Activated CD8-positive, alpha-beta memory T cell treated with anti-CD3 and anti-CD28 coated beads, Interleukin-2, amount 50 U/mL, for 24 hours (primary cell): ENCODE data around the gene KCNMA1.

Experiments
- DNase-seq: peaks from one replicate; pipeline ENCODE4 v3.0.0-alpha.2; 2020; ENCODE audit errors: extremely low read depth

Gene KCNMA1

DNA sequence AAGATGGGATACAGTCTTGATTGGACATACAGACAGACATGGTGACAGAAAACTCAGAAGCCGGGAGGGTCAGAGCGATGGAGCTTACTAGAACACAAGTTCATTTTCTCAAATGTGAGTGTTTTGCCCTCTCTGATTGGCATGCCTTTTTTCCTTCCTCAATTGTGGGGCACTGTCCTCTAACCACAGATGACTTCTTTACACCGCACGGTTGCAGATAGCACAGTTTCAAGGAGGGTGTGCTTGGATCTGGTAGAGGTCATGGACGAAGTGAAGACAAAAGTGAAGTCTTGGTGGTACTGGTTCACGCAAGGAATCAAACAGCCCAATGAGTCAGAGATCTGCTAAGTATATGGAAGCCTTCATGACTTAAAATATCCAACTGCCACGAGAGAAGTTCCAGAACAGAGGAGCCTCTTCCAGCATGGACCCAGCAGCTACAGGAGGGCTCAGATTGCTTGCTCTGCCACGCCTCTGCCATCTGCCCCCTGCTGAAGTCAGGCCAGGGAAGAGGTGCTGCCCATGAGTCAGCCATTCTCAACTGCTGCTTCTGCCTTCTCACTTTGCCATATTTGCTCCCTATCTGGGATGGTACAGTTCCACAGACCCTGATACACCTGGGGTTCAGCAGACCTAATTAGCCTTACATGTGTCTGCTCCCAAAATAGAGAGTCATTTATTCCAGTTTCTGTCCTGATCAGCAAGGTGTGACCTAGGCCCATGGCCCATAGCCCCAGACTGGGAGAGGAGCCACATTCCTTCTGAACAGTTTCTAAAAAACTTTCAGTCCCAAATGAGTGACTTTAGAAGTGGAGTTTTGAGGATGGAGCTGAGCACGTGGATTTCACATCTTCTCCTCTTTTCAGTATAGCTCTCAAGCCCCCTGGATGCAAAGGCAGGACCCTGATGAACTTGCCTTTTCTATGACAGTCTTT lies 413.8 kb downstream of the KCNMA1 start:
- DNase-seq = no peak

DNA sequence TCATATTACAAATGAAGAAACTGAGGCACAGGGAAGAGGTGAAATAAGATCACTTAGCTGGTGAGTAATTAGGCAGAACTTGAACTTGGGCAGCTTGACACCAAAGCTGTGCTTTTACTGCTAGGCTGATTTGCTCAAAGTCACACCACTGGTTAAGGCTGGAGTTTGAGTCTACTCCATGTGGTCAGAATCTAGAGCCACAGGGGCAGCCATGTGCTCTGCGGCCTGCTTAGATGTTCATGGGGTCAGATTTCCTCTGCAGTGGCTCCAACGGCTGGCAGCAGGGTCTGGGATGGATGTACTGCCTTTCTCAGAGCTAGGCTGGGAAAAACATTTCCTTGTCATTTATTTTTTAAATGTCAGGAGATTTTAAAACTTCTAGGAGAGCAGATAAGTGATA lies 417.5 kb downstream of the KCNMA1 start:
- DNase-seq = no peak

DNA sequence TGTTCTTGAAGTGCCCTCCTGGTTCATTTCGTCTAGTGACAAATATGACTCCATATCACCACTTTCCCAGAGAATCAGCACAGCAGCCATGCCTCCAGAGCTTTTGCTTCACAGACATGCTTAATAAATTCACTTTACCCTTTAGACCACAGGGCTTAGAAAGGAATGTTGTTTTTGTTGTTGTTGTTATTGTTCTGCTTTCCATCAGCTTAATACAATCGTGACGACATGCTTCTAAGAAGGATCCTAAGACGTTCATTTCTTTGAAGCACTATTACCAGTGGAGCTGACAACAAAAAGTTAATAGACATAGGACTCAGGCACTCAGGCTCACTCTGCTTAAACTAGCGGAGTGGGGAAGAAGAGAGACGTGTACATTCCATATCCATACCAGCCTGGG lies 418.6 kb downstream of the KCNMA1 start:
- DNase-seq = no peak

DNA sequence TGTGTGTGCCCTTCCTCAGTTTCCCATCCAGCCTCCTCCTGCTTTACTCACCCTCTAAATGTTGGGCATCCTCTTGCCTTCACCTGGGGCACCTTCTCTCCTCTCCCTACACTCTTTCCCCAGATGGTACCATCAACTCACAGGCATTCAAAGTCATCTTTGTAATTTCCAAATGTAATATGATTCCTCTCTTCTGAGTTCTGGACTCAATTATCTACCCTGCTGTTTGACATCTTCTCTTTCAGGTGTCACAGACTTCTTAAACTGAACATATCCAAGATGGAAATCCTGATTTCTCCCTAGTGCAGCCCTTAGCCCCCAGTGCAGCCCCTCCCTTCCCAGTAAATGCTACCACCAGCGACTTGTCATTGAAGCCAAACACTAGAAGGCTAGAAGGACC lies 422.8 kb downstream of the KCNMA1 start:
- DNase-seq = no peak

DNA sequence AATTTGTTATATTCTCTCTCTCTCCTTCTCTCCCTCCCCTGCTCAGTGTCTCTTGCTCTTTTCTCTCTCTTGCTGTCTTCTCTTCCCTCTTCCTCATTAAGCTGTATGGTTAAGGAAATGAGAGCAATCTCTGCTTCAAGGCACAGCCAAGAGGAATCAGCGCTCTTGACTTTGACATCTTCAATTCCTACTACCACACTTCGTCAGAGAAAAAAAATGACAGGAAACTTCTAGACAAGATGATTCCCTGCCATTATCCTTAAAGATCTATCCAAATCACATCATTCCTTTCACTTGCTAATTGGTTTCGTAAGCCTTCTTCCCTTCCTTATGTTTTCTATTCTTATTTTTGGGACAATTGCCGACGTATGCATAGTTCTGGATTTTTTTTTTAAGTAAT lies 425.0 kb downstream of the KCNMA1 start:
- DNase-seq = no peak

DNA sequence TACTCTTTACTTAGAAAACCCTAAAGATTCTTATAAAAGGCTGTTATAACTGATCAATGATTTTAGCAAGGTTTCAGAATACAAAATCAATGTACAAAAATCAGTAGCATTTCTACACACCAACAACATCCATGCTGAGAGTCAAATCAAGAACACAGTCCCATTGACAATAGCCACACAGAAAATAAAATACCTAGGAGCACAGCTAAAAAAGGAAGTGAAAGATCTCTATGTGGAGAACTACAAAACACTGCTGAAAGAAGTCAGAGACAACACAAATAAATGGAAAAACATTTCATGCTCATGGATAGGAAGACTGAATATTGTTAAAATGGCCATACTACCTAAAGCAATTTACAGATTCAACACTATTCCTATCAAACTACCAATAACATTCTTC lies 427.0 kb downstream of the KCNMA1 start:
- no peak for DNase-seq

DNA sequence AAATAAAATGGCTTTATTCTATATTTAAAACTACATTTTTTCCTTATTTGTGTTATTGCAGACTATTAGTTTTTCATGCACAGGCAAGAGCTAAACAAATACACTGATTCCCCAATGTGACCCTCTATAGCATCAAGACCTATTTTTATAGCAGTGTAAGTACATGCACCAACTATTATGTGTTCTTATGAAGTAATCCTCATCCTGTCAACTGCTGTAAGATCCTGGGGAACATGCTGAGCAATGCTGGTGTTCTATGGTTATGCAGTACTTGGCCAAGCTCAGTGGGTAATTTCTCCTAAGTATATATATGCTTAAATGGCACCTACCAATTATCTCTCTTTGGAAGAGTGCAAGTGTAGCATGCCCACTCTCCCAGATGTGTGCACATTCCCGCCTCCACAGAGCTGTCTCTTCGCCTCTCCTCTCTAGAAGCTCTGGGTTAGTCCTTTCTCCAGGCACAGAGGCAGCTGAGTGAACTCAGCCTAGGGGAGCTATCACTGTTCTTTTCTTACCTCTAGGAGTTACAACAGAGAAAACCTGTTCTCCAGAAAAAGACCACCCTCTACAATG lies 428.8 kb downstream of the KCNMA1 start:
- no peak for DNase-seq

DNA sequence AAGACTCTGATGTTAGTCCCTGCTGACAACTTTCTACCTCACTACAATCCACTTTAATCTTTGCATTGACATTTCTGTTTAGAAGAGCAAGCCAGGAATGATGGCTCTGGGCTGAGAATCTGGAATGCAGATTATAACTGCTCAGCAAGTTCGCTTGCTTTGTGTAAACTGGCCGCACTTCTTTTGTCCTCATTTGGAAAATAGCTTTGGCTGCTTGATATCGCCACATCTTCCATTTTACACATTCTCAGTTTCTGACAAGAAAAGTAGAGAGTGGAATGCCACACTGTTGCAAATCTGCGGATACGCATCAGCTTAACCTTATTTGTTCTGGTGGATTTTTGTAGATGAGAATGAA lies 429.8 kb downstream of the KCNMA1 start:
- no peak for DNase-seq

DNA sequence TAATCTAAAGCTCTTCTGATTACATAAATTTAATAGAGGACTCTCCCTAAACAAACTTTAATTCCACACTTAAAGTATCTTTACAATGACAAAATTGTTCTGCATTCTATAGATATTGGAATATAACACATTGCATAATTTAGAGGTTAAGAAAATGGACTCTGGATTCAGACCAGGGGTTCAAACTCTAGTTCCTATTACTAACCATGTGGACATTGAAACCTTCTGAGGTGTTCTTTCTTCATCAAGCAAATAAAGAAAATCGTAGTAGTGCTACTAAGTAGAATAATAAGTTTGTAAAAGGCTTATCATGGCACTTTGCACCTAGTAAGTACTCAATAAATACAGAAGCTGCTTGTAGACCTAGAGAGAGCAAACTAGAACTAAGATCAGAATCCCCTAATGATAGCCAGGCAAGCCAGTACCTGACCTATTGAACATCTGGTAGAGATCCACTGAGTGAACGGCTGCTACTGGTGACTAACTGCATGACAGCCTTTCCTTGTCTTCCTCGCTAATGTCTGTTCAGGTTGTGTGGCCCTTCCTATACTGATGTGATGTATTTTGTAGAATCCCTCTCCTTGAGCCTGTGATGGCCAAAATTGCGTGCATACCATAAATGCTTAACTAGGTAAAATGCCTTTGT lies 430.3 kb downstream of the KCNMA1 start:
- no peak for DNase-seq

DNA sequence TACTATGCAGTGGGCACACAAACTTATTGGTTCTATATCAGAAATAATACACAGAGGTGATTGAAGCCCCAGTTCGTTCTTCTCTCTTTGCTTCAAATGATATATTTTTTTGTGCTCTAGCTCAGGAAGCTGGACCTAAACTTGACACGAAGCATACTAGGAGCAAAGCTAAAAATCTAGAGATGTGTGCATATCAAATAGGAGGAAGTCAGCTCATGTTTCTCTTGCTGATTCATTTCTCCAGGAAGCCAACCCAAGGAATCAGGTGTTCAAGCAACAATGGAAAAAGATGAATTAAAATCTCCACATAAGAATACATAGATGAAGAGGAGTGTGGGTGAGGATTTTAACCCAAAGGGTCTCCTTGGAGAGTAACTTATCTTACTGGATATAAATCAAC lies 432.5 kb downstream of the KCNMA1 start:
- DNase-seq = no peak

DNA sequence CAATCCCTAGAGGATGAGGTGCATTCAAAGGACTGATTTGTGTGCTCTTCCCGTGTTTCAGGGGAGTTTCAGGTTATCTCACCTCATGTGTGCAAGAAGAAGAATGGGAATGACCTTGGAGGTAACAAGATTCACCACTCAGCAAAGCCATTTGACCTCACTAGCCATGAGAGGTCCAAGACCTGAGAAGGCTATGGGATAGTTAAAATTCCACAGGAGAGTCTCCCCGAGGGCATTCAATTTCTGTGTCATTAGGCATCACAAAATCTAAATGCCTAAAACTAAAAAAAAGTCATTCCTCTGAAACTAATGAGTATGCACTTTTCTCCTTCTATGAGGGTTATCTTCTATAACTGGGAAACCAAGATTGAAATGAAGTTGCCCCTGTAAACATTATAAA lies 433.4 kb downstream of the KCNMA1 start:
- DNase-seq = no peak

DNA sequence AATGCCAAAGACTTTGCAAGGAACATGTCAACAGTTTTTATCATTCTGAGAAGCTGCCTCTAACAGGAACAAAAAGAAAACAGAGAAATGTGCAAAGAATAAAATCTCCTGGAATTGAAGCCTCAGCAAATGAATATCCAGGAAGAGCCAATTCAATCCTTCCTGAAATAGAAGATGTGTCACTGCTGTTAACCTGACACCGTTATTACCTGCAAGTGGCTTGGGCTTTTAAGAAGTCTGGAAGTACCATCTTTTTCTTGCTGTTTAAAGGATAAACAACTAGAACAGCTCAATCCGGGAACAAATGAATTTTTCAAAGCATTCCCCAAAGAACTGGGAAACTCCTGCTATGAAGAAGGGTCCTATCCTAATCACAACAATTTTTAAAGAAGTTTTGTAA lies 434.8 kb downstream of the KCNMA1 start:
- no peak for DNase-seq

DNA sequence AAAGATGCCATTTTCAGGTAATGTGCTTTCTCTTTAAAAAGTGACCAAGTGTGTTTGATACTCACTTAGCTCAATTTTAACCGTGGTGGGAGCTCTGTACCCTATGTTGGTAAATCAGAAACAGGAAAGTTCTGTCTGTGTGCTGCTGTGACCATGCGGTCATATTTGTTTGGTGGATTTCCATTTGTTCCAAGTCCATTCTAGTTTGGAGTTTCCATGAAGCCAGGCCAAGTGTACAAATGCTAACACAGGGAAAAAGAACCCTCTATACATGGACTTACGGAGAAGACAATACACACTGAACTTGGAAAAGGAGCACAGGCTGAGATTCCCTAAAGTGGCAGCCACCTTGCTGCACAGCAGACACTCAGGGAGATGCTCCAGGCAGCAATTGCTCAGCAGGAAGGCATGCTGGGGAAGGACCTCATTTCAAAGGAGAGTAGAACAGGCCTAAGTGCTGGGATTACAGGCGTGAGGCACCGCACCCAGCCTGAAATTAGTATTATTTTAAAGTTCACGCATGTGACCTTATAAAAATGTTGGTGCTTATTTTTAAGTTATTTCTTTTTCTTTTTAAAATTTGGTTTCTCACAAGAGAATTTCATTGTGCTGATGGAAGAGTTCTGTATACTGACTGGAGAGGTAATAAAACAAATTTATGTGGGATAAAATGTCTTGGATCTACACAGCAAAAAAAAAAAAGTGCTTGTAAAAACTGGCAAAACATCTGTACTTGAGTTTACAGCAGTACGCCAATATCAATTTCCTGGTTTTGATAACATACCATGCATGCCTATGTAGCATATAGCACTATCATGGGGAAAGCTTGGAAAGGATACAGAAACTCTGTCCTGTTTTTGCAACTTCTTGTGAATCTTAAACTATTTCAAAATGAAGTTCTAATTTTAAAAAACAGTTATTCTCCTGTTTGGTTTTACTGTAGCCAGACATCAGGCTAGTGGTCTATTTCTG lies 436.2 kb downstream of the KCNMA1 start:
- DNase-seq = no peak

DNA sequence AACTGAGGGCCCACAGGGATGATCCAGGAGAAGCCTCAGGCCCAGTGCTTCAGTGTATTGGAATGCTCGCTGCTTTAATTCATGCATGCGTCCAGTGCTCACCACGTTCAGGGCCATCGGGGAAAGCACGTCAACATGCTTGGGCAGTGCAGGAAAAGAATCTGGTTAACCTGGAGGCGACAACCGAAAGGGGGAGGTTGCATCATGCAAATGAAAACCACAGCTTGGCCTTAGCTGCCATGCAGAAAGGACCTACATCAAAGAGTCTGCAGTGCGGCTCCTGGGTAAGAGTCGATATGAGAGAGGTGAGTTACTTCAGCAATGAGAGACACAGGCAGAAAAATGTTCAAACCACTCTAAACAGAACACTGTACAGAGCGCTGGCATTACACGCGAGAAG lies 440.1 kb downstream of the KCNMA1 start:
- DNase-seq = no peak

DNA sequence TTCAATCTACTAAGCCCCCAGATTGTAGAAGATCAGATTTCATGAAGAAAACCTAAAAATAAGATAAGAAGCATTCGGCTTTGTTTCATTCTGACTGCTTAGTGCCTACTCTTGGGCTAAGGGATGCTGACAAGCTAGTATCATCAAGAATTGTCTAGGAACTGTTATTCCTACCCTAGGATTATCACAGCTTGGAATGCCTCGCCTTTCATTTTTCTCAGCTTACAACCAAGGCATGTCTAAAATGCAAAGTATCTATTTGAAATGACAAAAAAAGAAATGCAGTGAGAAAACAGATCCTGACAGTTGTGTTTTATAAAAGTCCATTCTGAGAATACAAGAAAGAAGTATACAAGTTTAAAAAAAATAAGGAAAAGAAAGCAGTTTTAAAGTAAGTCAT lies 441.0 kb downstream of the KCNMA1 start:
- DNase-seq = no peak

DNA sequence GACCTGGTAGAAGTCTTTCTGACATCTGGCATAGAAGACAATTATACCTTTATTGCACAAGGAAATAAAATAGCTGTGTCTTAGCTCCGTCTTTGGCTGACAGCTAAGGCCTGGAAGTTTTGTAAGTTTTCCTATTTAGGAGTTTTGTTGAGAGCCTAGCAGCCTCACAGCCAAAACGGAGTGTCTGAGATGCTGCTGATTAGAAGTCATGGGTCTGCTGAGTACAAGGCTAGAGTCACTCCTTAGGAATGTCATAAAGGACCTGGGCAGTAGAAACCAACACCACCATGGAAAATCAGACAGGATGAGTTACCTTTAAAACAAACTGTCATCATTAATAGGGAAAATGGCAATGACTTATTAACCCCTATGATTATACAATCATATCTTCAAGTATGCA lies 442.5 kb downstream of the KCNMA1 start:
- DNase-seq = no peak

DNA sequence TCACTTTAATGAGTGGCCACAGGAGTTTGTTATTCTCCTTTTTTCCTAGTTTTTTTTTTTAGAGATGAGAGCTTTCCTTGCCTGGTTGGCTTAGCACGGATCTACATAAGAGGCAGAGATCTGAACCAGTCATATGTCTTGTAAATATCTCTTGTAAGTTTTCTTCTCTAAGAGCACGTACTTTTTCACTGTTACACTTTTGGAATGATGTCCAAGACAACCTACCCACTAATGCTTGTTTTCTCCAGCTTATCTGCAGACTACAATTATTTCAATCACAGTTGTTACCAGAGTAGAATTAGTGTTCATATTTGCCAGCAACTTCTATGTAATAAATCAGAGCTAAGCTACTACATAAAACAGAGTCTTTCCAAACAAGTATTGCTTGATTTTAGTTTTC lies 444.6 kb downstream of the KCNMA1 start:
- no peak for DNase-seq

DNA sequence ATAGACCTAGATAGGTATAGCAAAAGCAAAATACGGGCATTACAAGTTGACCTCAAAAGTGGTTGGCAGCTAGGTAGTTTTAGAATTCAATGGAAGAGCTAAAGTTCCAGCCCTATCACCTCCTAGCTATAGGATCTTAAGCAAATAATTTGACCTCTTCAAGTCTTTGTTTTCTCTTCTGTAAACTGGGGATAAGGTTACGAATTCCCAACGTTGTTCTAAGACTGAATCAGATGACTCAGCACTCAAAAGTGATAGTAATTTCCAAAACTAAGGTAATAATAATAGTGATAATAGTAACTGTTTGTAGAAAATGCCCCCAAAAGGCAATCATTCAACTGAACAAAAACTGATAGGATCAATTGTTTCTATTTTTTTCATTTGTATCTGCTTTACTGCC lies 445.2 kb downstream of the KCNMA1 start:
- DNase-seq = no peak

DNA sequence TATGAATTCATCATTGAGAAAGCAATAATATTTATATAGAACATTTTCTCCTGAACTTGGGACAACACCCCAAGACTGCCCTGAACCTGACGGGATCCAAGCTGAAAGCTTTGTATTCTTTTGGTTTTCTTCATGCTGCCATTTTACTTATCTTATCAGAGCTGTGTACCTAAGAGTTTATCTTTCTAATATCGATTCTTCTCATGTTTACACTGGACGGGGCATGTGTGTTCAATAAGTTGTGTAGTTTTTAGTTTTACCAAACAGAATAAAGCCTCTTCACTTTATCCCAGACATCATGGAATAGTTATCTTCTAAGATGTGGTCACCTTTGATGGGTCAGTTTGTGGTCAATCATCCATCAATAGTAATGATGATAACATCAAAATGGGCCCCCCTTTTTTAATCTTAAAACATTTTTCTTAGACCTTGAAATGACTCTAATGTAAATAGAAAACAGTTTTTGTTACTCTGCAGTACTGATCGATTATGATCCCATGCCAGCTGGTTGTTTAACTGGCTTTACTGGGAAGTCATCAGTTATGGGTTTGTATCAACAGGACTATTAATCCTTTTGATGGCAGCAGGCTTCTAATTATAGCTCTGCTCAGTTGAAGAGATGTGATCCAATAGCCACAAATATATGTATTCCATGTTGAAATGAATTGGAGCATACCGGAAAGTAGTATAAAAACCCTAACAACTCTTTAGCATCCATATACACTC lies 446.1 kb downstream of the KCNMA1 start:
- DNase-seq = no peak

DNA sequence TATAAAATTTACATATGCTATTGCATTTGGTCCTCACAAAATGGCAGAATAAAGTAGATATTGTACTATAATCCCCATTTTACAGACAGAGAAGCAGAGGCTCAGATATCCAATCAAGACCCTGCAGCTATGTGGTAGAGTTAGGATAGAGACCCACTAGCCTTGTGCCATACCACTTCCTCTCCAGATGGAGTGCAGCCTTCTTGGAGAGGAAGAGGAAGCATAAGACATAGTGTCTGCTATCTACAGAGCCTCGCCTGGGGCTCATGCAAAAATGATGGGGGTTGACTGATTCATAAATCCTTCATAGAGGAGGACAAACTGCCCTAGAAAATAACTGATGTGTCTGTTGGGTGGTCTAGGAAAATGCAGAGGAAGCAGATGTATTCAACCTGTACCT lies 447.3 kb downstream of the KCNMA1 start:
- no peak for DNase-seq

DNA sequence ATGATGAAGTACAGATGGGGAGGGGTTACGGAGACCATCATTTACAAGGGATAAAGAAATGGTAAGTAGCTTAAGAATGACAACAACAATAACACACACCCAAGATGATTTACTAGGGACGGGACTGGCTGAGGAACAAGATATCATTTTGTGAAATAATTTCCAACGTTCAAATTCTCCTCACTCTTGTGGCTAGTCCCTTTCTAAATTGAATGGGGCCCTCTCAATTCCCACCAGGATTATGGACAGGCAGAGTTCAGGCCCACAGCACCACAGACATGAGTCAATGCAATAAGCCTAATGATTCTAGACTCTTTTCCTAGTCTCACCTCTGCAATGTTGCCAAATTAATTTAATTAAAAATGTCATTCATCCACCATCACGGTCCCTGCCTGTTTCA lies 448.1 kb downstream of the KCNMA1 start:
- no peak for DNase-seq
